HEK293 (cell line): Measurements from ENCODE around the gene LTB4R.
A peak's percentile ranks its signal among the peaks of the same experiment; 100 is the strongest.

ENCODE experiments used
- BCL11B ChIP-seq: fragments of 450-650 bp; formaldehyde crosslinking; IDR thresholded peaks from 2 replicates; pipeline ENCODE4 v1.5.1; 2016; ENCODE audit warnings: low read depth, missing biosample characterization, missing genetic modification characterization
- EGR2 ChIP-seq: fragments of 450-650 bp; formaldehyde crosslinking; IDR thresholded peaks from 2 replicates; pipeline ENCODE4 v1.5.1; 2016; ENCODE audit warnings: low read depth, missing biosample characterization, missing genetic modification characterization
- GFI1B ChIP-seq: fragments of 450-650 bp; formaldehyde crosslinking; IDR thresholded peaks from 2 replicates; pipeline ENCODE4 v1.5.1; 2016; ENCODE audit warnings: missing biosample characterization, missing genetic modification characterization
- KLF10 ChIP-seq: fragments of 450-650 bp; IDR thresholded peaks from 2 replicates; pipeline ENCODE4 v1.5.1; 2018; ENCODE audit warnings: missing biosample characterization, mild to moderate bottlenecking, missing genetic modification characterization
- OSR2 ChIP-seq: fragments of 450-650 bp; formaldehyde crosslinking; IDR thresholded peaks from 2 replicates; pipeline ENCODE4 v1.5.1; 2016; ENCODE audit warnings: missing biosample characterization, missing genetic modification characterization
- SCRT1 ChIP-seq: fragments of 450-650 bp; formaldehyde crosslinking; IDR thresholded peaks from 2 replicates; pipeline ENCODE4 v1.5.1; 2016; ENCODE audit warnings: missing biosample characterization, missing genetic modification characterization, borderline replicate concordance
- SP2 ChIP-seq: fragments of 450-650 bp; formaldehyde crosslinking; IDR thresholded peaks from 2 replicates; pipeline ENCODE4 v1.5.1; 2016; ENCODE audit warnings: missing biosample characterization, missing genetic modification characterization
- SP3 ChIP-seq: fragments of 450-650 bp; formaldehyde crosslinking; IDR thresholded peaks from 2 replicates; pipeline ENCODE4 v1.5.1; 2016; ENCODE audit warnings: missing biosample characterization, missing genetic modification characterization
- SP7 ChIP-seq: fragments of 450-650 bp; formaldehyde crosslinking; IDR thresholded peaks from 2 replicates; pipeline ENCODE4 v1.5.1; 2016; ENCODE audit warnings: missing biosample characterization, missing genetic modification characterization
- WT1 ChIP-seq: fragments of 450-650 bp; formaldehyde crosslinking; IDR thresholded peaks from 2 replicates; pipeline ENCODE4 v1.5.1; 2016; ENCODE audit warnings: missing biosample characterization, missing genetic modification characterization
- ZBTB21 ChIP-seq: fragments of 450-650 bp; formaldehyde crosslinking; IDR thresholded peaks from 2 replicates; pipeline ENCODE4 v1.5.1; 2017; ENCODE audit warnings: missing biosample characterization, missing genetic modification characterization
- ZBTB7A ChIP-seq: fragments of 450-650 bp; formaldehyde crosslinking; IDR thresholded peaks from 2 replicates; pipeline ENCODE4 v1.5.1; 2016; ENCODE audit warnings: low read depth, missing biosample characterization, missing genetic modification characterization
- ZNF121 ChIP-seq: fragments of 450-650 bp; formaldehyde crosslinking; IDR thresholded peaks from 2 replicates; pipeline ENCODE4 v1.5.1; 2016; ENCODE audit warnings: missing biosample characterization, missing genetic modification characterization
- ZNF184 ChIP-seq: fragments of 450-650 bp; IDR thresholded peaks from 2 replicates; pipeline ENCODE4 v1.5.1; 2018; ENCODE audit warnings: missing biosample characterization, mild to moderate bottlenecking, missing genetic modification characterization
- ZNF23 ChIP-seq: fragments of 450-650 bp; formaldehyde crosslinking; IDR thresholded peaks from 2 replicates; pipeline ENCODE4 v1.5.1; 2016; ENCODE audit warnings: missing biosample characterization, missing genetic modification characterization, borderline replicate concordance
- ZNF354C ChIP-seq: fragments of 450-650 bp; formaldehyde crosslinking; IDR thresholded peaks from 2 replicates; pipeline ENCODE4 v1.5.1; 2016; ENCODE audit warnings: missing biosample characterization, missing genetic modification characterization, low read depth, borderline replicate concordance
- ZNF391 ChIP-seq: fragments of 450-650 bp; formaldehyde crosslinking; IDR thresholded peaks from 2 replicates; pipeline ENCODE4 v1.5.1; 2016; ENCODE audit warnings: low read depth, missing biosample characterization, missing genetic modification characterization, borderline replicate concordance
- ZNF394 ChIP-seq: fragments of 450-650 bp; formaldehyde crosslinking; IDR thresholded peaks from 2 replicates; pipeline ENCODE4 v1.5.1; 2016; ENCODE audit warnings: missing biosample characterization, missing genetic modification characterization, mild to moderate bottlenecking, moderate library complexity, borderline replicate concordance
- ZNF529 ChIP-seq: fragments of 450-650 bp; formaldehyde crosslinking; IDR thresholded peaks from 2 replicates; pipeline ENCODE4 v1.5.1; 2017; ENCODE audit warnings: missing genetic modification characterization, missing biosample characterization; ENCODE audit not compliant: insufficient replicate concordance
- ZNF548 ChIP-seq: fragments of 450-650 bp; formaldehyde crosslinking; IDR thresholded peaks from 2 replicates; pipeline ENCODE4 v1.5.1; 2016; ENCODE audit warnings: missing biosample characterization, missing genetic modification characterization
- ZNF624 ChIP-seq: fragments of 450-650 bp; formaldehyde crosslinking; IDR thresholded peaks from 2 replicates; pipeline ENCODE4 v1.5.1; 2017; ENCODE audit warnings: missing biosample characterization, missing genetic modification characterization
- ZXDB ChIP-seq: fragments of 450-650 bp; formaldehyde crosslinking; IDR thresholded peaks from 2 replicates; pipeline ENCODE4 v1.5.1; 2016; ENCODE audit warnings: missing biosample characterization, missing genetic modification characterization
- TF ChIP-seq, protein P1 (sequence below): fragments of 450-650 bp; formaldehyde crosslinking; IDR thresholded peaks from 2 replicates; pipeline ENCODE4 v1.5.1; 2016; ENCODE audit warnings: missing biosample characterization, missing genetic modification characterization
- TF ChIP-seq, protein P2 (sequence below): fragments of 450-650 bp; formaldehyde crosslinking; IDR thresholded peaks from 2 replicates; pipeline ENCODE4 v1.5.1; 2016; ENCODE audit warnings: missing biosample characterization, missing genetic modification characterization
- TF ChIP-seq, protein P3 (sequence below): fragments of 450-650 bp; formaldehyde crosslinking; IDR thresholded peaks from 2 replicates; pipeline ENCODE4 v1.5.1; 2016; ENCODE audit warnings: missing biosample characterization, missing genetic modification characterization
- TF ChIP-seq, protein P4 (sequence below): fragments of 450-650 bp; formaldehyde crosslinking; IDR thresholded peaks from 2 replicates; pipeline ENCODE4 v1.5.1; 2017; ENCODE audit warnings: missing biosample characterization, missing genetic modification characterization
- TF ChIP-seq, protein P5 (sequence below): fragments of 450-650 bp; formaldehyde crosslinking; IDR thresholded peaks from 2 replicates; pipeline ENCODE4 v1.5.1; 2017; ENCODE audit warnings: missing biosample characterization, missing genetic modification characterization
- TF ChIP-seq, protein P6 (sequence below): fragments of 450-650 bp; formaldehyde crosslinking; IDR thresholded peaks from 2 replicates; pipeline ENCODE4 v1.5.1; 2017; ENCODE audit warnings: missing biosample characterization, missing genetic modification characterization

LTB4R gene

DNA sequence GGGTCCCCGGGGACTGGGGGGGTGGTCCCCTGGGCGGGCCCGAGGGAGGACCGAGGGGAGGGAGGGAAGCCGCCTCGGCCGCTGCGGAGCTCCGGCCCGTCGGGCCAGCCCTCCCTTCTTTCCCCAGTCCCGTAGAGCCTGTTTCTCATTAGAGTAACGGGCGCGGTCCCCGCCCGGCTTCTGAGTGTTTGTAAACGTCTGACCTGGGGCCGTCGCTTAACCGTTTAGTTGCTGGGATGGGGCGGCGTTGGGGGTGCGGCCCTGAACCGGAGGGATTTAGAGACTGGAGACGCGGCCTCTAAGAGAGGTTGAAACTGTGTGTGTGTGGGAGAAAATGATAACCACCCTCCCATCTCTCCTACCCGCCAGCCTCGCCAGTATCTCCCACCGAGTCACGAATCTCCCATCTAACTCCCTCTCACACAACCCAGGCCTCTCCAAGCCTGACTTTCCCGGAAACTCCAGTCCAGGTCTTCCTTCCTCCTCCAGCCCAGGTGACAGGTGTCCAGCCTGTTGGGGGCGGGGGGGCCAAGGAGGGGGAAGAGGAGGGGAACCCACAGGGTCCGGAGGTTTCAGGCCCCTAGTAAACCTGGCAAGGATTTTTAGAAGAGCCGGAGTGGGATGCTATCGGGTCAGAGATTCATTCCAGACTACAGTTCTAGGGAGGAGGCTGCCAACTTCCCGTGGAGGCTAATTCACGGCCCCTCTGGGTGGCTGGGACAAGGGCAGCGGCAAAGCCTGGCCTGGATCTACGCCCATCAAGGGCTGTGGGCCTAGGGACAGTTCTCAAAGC is 55.6 kb downstream of the LTB4R start (continued):
- TF ChIP-seq, protein P1, sequence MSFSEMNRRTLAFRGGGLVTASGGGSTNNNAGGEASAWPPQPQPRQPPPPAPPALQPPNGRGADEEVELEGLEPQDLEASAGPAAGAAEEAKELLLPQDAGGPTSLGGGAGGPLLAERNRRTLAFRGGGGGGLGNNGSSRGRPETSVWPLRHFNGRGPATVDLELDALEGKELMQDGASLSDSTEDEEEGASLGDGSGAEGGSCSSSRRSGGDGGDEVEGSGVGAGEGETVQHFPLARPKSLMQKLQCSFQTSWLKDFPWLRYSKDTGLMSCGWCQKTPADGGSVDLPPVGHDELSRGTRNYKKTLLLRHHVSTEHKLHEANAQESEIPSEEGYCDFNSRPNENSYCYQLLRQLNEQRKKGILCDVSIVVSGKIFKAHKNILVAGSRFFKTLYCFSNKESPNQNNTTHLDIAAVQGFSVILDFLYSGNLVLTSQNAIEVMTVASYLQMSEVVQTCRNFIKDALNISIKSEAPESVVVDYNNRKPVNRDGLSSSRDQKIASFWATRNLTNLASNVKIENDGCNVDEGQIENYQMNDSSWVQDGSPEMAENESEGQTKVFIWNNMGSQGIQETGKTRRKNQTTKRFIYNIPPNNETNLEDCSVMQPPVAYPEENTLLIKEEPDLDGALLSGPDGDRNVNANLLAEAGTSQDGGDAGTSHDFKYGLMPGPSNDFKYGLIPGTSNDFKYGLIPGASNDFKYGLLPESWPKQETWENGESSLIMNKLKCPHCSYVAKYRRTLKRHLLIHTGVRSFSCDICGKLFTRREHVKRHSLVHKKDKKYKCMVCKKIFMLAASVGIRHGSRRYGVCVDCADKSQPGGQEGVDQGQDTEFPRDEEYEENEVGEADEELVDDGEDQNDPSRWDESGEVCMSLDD (tag by site-specific recombination) = peak; percentile 84; the same call in 1 of the 2 replicates
- TF ChIP-seq SCRT1 (tag by site-specific recombination) (peak; percentile 100), BCL11B (tag by site-specific recombination) (peak; percentile 76; the same call in 1 of the 2 replicates), SP3 (peak; percentile 88), ZNF121 (tag by site-specific recombination) (0 out of 2 replicates have a peak, but pooled peaks have one; percentile 76), EGR2 (tag by site-specific recombination) (peak; percentile 59; the same call in 1 of the 2 replicates), ZBTB7A (peak; percentile 66), ZNF548 (tag by site-specific recombination) (no peak), ZBTB21 (0 out of 2 replicates have a peak, but pooled peaks have one; percentile 6), SP2 (tag by site-specific recombination) (peak; percentile 88), GFI1B (tag by site-specific recombination) (peak; percentile 41; the same call in 1 of the 2 replicates), KLF10 (tag by site-specific recombination) (peak; percentile 79), ZNF394 (tag by site-specific recombination) (peak; percentile 34; the same call in 1 of the 2 replicates), ZNF529 (no peak), ZNF23 (tag by site-specific recombination) (no peak), ZNF624 (no peak), SP7 (tag by site-specific recombination) (peak; percentile 56; the same call in 1 of the 2 replicates), ZXDB (tag by site-specific recombination) (peak; percentile 71), WT1 (tag by site-specific recombination) (peak; percentile 83), OSR2 (peak; percentile 45), ZNF354C (tag by site-specific recombination) (no peak), ZNF391 (peak; percentile 39; the same call in 1 of the 2 replicates), ZNF184 (peak; percentile 36; the same call in 1 of the 2 replicates)
- TF ChIP-seq, protein P2, sequence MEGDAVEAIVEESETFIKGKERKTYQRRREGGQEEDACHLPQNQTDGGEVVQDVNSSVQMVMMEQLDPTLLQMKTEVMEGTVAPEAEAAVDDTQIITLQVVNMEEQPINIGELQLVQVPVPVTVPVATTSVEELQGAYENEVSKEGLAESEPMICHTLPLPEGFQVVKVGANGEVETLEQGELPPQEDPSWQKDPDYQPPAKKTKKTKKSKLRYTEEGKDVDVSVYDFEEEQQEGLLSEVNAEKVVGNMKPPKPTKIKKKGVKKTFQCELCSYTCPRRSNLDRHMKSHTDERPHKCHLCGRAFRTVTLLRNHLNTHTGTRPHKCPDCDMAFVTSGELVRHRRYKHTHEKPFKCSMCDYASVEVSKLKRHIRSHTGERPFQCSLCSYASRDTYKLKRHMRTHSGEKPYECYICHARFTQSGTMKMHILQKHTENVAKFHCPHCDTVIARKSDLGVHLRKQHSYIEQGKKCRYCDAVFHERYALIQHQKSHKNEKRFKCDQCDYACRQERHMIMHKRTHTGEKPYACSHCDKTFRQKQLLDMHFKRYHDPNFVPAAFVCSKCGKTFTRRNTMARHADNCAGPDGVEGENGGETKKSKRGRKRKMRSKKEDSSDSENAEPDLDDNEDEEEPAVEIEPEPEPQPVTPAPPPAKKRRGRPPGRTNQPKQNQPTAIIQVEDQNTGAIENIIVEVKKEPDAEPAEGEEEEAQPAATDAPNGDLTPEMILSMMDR (tag by site-specific recombination) = no peak
- TF ChIP-seq, protein P3, sequence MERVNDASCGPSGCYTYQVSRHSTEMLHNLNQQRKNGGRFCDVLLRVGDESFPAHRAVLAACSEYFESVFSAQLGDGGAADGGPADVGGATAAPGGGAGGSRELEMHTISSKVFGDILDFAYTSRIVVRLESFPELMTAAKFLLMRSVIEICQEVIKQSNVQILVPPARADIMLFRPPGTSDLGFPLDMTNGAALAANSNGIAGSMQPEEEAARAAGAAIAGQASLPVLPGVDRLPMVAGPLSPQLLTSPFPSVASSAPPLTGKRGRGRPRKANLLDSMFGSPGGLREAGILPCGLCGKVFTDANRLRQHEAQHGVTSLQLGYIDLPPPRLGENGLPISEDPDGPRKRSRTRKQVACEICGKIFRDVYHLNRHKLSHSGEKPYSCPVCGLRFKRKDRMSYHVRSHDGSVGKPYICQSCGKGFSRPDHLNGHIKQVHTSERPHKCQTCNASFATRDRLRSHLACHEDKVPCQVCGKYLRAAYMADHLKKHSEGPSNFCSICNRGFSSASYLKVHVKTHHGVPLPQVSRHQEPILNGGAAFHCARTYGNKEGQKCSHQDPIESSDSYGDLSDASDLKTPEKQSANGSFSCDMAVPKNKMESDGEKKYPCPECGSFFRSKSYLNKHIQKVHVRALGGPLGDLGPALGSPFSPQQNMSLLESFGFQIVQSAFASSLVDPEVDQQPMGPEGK (tag by site-specific recombination) = peak; percentile 94
- TF ChIP-seq, protein P4, sequence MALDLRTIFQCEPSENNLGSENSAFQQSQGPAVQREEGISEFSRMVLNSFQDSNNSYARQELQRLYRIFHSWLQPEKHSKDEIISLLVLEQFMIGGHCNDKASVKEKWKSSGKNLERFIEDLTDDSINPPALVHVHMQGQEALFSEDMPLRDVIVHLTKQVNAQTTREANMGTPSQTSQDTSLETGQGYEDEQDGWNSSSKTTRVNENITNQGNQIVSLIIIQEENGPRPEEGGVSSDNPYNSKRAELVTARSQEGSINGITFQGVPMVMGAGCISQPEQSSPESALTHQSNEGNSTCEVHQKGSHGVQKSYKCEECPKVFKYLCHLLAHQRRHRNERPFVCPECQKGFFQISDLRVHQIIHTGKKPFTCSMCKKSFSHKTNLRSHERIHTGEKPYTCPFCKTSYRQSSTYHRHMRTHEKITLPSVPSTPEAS (tag by site-specific recombination) = 0 out of 2 replicates have a peak, but pooled peaks have one; percentile 46
- TF ChIP-seq, protein P5, sequence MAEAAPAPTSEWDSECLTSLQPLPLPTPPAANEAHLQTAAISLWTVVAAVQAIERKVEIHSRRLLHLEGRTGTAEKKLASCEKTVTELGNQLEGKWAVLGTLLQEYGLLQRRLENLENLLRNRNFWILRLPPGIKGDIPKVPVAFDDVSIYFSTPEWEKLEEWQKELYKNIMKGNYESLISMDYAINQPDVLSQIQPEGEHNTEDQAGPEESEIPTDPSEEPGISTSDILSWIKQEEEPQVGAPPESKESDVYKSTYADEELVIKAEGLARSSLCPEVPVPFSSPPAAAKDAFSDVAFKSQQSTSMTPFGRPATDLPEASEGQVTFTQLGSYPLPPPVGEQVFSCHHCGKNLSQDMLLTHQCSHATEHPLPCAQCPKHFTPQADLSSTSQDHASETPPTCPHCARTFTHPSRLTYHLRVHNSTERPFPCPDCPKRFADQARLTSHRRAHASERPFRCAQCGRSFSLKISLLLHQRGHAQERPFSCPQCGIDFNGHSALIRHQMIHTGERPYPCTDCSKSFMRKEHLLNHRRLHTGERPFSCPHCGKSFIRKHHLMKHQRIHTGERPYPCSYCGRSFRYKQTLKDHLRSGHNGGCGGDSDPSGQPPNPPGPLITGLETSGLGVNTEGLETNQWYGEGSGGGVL (tag by site-specific recombination) = peak; percentile 88
- TF ChIP-seq, protein P6, sequence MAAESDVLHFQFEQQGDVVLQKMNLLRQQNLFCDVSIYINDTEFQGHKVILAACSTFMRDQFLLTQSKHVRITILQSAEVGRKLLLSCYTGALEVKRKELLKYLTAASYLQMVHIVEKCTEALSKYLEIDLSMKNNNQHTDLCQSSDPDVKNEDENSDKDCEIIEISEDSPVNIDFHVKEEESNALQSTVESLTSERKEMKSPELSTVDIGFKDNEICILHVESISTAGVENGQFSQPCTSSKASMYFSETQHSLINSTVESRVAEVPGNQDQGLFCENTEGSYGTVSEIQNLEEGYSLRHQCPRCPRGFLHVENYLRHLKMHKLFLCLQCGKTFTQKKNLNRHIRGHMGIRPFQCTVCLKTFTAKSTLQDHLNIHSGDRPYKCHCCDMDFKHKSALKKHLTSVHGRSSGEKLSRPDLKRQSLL = peak; percentile 28; the same call in 1 of the 2 replicates
